Epidermal melanocyte (primary cell): Measurements from ENCODE around the gene ARHGAP26.

Experiments
- DNase-seq: peaks from one replicate; pipeline ENCODE4 v3.0.0; 2011; ENCODE audit warnings: low spot score; ENCODE audit not compliant: insufficient read length

ARHGAP26 gene

DNA sequence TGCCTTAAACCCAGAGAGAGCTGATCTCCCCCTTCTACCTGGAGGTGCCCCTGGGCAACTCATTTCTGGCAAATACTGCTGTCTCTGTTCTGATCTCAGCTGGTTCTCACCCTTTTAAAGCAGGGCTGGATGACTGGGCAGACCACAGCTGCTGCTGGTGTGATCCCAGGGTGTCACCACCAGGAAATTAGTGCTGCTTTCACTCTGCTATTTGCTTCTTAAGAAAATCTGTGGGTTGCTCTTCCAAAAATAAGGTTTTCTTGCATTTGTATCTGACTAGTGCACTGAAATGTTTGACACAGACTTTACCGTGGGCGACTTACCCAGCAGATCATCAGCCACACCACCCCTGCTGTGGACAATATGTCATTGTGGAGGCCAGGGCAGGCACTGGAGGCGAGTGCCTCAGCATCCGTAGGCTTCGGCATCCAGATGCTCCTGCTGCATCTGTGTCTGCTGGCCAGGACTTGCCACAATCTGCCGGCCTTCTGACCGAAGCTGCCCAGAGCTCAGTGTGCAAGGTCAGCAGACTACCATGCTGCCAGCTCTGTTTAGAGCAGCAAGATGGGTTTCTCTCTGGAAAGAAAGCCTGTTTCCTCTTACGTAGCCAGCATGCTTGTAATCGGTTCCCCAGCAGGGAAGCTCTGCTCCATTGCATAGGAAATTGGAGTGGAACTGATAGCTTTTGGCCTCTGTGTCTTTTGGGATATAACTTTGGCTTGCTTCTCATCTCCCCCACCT lies 13.6 kb downstream of the ARHGAP26 start:
- no peak for DNase-seq

- DNase-seq, result no peak
Observed at GRCh38 chr5:142784401-142784955, 14.3 kb downstream of the ARHGAP26 start.

GRCh38 chr5:142785206-142785605 lies 15.0 kb downstream of the ARHGAP26 start:
- no peak for DNase-seq

DNA sequence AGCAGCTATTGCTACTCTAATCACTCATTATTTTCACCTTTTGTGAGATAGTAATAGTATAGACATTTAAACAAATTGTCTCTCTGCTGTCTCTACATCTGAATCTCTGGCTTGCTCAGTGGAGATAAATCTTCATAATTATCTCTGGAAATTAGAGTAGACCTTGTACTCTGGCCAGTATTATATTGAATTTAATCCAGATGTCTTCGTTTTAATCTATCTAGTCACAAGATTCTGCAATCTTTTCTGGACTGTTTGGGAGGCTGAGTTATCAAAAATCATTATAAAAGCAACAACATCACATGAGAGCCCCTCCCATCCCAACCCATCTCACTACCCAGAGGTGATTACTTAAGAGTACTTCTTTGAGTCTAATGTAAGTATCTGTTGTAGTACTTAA lies 19.0 kb downstream of the ARHGAP26 start:
- DNase-seq, result no peak

- no peak for DNase-seq
Observed at GRCh38 chr5:142792012-142792864, 22.1 kb downstream of the ARHGAP26 start.

DNA sequence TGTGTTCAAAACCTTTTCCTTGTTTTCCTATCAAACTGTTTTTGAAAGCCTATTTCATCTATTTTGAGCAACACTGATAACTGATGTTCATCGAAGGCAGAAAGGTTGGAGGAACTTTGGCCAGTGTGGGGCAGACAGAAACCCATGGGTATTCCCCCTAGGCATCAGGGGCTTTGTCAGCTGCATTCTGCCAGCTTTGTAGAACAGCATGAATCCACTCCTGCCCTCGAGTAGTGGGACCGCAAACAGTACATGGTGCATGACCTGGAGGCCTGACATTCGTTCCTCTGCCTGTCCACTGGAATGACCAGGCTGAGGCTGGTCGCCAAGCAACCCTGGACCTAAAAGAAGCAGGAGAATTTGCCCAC lies 22.7 kb downstream of the ARHGAP26 start:
- DNase-seq, result no peak

- no peak for DNase-seq
Observed at GRCh38 chr5:142794537-142794936, 24.4 kb downstream of the ARHGAP26 start.

DNA sequence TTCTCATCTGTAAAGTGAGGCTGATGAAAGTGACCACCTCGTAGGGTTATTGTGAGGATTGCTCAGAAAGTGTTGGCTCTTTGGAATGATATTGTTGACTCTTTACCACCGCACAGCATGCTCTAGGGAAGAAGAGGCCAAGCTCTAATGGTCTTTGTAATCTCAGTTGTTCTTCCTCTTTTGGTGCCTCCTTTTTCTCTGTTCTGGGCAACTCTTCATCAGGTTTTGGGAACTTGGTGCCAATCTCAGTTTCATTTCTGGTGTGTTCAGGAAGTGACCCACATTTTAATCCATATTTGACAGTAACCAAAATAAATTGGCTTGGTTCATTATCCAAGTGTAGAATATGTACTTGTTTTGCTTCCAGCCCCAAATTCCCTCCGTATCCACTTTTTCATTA lies 25.1 kb downstream of the ARHGAP26 start:
- no peak for DNase-seq

GRCh38 chr5:142796492-142797109 lies 26.4 kb downstream of the ARHGAP26 start:
- no peak for DNase-seq

- no peak for DNase-seq
Observed at GRCh38 chr5:142797420-142797819, 27.2 kb downstream of the ARHGAP26 start.

DNA sequence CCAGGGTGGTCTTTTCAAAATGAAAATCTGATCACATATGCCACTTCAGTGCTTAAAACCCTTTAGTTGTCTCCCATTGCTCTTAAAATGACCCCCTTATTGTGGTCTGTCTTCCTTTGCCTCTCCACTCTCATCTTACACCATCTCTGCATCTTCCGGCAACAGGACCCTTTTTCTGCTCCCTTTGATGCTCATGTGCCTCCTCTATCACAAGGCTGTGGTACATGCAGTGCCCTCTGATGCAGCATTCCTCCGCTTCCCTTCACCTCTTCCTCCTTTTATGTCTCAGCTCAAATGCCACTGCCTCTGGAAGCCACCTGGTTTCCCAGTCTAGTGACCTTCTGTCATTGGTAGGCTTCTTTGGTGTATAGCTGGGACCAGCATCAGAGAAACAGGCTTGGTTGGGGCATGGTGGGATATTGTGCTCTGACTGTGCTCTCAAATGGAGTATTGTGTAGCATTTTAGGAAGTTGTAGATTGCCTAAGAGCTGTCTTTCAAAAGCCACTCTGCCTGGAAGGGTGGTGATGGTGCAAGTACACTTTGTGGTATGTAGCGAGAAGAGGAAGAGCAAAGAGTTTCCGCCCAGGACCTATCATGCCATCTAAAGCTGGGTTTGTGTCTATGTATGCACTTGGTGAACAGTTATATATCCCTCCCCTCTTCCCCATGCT lies 28.1 kb downstream of the ARHGAP26 start:
- no peak for DNase-seq

DNA sequence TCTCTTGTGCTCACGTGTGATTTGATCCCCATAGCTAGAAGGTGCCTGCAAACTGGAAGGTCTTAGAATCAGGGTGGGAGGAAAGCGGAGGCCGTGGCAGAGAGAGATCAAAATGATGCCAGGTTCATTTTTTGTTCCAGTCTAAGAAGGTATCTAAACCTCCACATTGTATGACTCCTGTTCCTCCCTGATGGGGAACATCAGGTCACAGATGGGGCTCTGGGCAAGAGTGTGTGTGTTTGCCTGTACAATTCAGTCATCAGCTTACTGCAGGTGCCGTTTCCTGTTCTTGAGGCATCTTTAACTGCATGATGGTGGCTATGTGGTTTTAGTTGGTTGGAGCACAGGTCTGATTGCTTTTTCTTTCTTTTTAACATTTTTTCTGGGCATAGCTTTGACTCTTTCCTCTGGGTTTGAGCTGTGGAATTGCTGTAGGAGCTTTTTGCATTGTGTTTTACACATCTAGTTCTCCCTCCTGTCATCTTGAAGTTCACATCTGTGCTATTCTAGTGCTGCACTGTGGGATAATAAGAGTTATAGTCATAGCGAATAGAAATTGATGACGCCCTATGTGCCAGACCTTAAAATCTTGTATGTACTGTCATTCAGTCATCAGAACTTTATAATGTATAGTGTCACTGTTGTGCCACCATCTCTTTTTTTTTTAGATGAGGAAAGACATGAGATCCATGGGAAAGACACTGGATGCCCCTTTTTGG lies 30.8 kb downstream of the ARHGAP26 start:
- no peak for DNase-seq

GRCh38 chr5:142801495-142801871 lies 31.3 kb downstream of the ARHGAP26 start:
- no peak for DNase-seq

- no peak for DNase-seq
Observed at GRCh38 chr5:142803428-142804125, 33.4 kb downstream of the ARHGAP26 start.

DNA sequence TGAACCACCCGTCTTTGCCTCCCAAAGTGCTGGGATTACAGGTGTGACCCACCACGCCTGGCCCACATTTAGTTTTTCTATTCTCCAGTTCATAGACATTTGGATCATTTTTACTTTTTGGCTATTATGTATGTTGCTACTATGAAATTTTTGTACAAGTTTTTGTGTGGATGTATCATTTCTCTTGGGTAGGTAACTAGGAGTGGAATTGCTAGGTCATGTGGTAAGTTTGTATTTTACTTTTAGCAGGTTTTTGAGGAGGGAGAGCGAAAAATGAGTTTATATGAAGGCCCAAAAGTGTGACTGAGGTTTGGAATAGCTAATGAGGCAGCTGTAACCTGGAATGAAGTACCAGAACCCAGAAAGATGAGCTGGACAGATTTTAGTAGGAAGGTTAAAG lies 35.2 kb downstream of the ARHGAP26 start:
- DNase-seq, result no peak

DNA sequence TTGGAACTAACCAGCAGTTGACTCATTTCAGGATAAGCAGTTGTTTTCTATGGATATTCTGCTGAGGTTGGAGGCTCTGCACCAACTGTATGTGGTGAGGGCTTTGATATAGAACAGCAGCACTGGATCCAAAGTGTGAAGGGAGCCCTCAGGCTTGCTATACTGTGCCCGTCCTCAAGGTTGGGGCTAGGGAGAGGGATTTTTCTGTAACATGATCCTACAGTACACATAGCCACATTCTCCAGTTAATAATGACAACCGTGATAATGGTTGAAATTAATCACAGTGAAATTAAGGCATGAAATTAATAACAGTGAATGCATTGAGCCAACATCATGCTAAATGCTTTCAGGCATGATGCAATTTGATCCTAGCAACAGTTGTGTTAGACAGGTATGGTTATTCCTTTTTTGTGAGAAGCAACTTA lies 36.7 kb downstream of the ARHGAP26 start:
- DNase-seq, result no peak

DNA sequence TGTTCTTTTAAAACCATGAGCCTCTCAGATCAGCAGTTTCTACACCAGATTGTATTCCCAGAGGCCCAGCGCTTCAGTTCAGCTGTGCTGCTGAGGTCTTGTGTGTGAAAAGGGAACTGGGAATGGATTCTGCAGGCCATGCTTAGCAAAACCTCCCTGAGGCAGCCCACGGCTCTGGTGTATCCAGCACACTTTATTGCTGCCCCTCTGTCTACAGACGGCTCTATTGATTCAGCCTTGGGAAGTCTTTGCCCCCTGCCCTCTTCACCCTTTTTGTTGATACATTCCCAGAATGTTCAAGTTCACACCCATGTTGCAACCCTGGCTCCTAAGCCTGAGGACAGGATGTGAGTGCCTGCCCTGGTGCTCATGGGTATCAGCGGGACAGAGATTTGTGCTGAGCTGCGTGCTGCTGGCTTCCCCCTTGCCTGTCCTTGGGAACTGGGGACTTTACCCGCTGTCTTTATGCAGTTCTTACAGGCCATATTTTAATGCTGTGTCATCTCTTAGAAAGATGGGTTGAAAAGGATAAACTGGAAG lies 37.3 kb downstream of the ARHGAP26 start:
- DNase-seq, result no peak

- no peak for DNase-seq
Observed at GRCh38 chr5:142808878-142809598, 38.9 kb downstream of the ARHGAP26 start.

- DNase-seq, result no peak
Observed at GRCh38 chr5:142810081-142810480, 39.9 kb downstream of the ARHGAP26 start.
